ENCODE results near the gene GPR156.

DNA sequence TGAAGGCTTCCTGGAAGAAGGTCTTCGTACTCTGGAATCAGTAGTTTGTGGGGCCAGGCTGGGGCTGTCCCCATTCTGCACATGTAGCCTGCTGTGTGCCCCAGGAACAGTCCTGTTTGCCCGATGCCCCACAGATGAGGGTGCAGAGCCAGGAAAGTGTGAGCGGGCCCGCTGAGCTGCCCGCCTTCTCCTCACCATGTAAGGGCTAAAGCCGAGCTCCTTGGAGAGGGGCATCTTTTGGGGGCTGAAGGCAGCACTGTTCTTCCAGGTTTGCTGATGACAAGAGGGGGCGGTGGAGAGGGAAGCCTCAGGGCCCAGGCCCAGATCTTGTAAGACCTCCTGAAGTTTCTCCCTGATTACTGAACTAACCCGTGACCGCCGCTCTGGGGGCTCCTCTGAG, 117.5 kb downstream of the GPR156 start:
- no peak for TF ChIP-seq CTCF (conservative IDR thresholded peaks at IDR 0.05)
- no peak for TF ChIP-seq EZH2 (IDR thresholded peaks at IDR 0.05; ENCODE audit: low read depth)

All from PC-9 (cell line).